Measurements from ENCODE around the gene ZNF865.

DNA sequence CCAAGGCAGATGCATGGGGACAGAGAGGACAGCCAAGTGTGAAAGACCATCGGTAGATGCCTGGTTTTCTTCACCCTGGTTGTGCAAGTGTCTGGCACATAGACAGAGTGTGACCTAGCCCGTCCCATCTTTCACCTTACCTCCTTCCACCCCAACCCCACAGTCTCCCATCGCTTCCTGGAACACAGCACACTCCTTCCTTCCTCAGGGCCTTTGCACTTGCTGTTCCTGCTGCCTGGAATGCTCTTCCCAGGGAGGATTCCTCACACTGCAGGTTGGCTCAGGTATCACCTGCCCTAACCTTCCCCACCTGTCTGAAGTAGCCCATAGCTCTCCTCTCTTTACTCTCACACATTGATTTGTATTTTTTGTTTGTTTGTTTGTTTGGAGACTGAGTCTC is 9.1 kb upstream of the ZNF865 start:
- TF ChIP-seq POLR2A (IDR thresholded peaks at IDR 0.05; ENCODE audit: low read depth) (no peak), EP300 (IDR thresholded peaks at IDR 0.05) (no peak), CTCF (IDR thresholded peaks at IDR 0.05) (no peak)
